GM19035 (cell line): ENCODE results near the gene ITPR1.

ENCODE experiments used
- ATAC-seq: cut with Tn5 transposase; IDR thresholded peaks from one replicate; pipeline ENCODE4 v1.9.1; 2021; ENCODE audit not compliant: unreplicated experiment

The ITPR1 gene

DNA sequence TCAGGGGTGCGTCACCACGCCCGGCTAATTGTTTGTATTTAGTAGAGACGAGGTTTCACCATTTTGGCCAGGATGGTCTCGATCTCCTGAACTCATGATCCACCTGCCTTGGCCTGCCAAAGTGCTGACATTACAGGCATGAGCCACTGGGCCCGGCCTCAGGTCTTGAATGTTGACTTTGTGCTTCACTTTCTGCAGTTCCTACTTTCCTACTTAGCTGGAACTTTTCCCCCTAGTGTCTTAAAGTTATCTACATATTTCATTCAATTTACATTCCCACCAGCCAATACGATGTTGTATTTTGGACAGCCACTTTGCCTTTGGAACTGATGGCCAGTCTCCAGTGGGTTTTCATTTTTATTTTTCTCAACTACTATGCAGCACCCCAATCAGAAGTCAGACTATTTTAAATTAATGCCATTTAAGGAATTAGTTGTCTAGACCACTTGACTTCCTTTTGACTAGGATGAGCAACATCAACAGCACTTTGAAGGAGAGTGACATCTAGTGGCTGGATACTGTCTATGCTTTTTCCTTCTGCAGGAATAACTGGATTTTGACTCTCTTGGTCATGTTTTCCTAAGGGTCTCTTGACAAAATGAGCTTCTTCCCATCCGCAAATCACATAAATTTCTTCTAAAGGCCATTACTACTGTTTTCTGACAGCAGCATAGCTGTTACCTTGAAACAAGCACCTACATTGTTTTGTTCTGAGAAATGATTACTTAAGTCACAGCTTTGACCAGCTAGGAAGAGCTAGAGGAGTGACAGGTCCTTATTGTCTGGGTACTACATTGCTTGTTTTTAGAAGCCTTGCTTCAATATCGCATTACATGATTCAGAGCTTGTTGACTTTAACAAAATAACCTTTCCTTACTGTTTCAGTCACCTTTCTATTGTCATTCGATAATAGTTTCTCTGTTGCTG is 140.2 kb downstream of the ITPR1 start:
- ATAC-seq: peak; percentile 62

DNA sequence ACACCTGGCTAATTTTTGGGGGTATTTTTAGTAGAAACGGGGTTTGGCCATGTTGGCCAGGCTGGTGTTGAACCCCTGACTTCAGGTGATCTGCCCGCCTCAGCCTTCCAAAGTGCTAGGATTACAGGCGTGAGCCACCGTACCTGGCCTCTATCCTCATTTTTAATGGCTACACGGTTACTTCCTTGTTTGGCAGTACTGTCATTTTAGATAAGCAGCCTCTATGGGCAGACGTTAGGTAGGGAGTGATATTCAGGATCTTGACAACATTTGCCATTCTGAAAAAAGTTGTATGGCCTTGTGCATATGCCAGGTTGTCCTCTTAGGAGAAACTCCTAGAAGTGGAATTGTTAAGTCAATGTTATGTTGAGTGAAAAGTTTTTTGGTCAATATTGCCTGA is 141.7 kb downstream of the ITPR1 start:
- ATAC-seq: no peak

DNA sequence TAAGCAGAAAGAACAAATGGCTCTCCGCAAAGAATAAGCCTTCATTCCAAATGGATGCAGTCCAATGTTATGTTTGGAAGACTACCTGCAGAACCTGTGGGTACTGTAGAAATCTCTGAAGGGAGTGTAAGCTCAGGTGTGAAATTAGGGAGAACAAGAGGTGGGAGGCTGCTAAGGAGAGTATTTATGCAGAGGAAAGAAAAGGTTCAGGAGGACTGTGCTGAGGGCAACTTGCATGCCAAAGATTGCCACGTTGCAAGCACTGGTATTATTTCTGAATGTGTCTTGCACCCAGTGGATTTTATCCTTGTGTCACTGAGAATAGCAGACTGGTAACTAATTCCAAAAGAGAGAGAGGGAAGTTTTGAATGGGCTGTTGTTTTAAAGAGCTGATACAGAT is 144.1 kb downstream of the ITPR1 start:
- no peak for ATAC-seq

DNA sequence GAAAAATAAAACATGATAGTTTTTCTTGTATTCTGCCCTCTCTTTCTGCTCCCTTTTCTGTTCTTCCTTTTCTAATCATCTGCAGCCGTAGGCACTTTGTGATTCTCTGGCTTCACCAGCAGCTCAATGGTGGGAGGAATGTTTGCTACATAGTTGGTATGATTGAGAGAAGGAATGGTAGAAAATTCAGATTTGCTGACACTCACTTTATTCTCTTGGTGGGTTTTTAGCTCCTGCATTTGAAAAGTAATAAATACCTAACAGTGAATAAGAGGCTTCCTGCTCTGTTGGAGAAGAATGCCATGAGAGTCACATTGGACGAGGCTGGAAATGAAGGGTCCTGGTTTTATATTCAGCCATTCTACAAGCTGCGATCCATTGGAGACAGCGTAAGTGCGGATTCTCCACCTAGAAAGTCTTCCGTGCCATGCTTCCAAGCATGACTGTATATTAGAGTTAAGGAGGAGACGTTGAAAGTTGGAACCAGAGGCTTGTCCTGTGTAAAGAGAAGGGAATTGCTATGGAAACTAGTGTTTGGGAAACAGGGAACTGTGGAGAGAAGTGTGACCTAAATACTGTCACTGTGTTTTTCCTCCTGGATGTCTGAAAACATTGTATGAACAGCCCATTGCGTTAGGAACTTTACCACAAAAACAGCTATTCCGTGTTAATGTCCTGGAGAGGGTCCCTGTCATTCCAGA is 148.9 kb downstream of the ITPR1 start:
- no peak for ATAC-seq

- ATAC-seq: no peak
Measured at GRCh38 chr3:4642611-4643010, 149.5 kb downstream of the ITPR1 start.

DNA sequence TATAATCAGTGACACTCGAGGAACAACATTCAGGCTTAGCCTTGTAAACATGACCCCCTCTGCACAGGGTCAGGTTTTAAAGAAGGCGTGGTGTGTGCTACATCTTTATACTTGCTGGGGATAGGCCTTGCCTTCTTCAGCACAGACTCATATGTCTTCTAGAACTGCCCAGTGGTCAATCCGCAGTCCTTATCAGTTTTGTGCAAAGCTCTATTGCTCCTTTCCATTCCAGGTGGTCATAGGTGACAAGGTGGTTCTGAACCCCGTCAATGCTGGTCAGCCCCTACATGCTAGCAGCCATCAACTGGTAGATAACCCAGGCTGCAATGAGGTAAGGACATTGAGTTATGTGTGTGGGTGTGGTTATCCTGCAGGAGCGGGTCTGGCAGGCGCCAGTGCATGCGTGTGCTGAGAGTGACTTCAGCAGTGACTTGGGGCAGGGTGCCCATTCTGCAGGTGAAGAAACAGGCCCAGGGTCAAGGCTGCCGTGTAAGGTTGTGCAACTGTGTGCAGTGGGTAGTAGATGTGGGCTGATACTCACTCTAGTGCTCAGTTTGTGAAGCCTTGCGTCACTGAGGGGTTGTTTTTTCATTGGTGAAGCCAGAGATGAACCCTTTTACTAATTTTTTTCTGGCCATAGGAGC is 150.9 kb downstream of the ITPR1 start:
- ATAC-seq: no peak

- no peak for ATAC-seq
Measured at GRCh38 chr3:4644951-4645350, 151.8 kb downstream of the ITPR1 start.

DNA sequence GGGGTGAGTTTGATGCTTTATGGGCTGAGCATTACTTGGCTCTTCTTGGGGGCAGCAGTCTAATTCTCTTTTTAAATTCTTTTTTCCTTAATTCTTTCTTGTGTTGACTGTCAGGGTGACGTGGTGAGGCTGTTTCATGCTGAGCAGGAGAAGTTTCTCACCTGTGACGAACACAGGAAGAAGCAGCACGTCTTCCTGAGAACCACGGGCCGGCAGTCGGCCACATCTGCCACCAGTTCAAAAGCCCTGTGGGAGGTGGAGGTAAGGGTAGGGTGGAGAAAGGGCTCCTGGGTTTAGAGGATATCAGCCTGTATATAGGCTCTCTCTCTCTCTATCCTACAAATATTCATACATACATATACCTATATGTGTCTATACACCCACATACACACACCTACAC is 152.3 kb downstream of the ITPR1 start:
- no peak for ATAC-seq

DNA sequence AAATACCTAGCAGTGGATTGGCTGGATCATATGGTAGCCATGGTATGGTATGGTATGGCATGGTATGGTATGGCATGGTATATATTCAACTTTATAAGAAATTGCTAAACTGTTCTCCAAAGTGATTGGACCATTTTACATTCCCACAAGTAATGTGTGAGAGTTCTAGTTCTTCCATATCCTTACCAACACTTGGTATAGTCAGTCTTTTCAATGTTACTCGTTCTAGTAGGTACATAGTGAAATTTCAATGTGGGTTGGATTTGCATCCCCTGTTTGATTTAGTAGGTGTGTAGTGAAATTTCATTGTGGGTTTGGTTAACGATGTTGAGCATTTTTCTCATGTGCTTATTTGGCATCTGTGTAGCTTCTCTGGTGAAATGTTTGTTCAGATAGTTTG is 154.3 kb downstream of the ITPR1 start:
- ATAC-seq: no peak

GRCh38 chr3:4655145-4656045 is 162.2 kb downstream of the ITPR1 start:
- no peak for ATAC-seq

DNA sequence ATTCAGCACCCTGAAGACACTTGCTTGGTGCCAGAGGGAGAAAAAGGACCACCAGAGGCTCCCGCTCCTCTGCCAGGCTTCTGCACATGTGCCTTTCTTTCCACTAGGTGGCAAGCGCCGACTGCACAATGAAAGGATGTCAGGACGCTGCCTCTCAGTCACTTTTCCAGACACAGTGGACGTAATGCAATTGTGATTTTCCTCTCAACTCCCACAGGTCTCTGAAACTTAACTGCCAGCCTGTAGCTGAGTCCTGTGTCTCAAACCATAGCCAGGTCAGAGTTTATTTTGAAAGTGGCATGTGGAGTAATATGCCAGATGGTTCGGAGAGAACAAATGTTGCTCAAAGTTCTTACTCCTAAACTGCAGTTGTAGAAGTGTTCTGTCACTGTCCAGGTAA is 162.9 kb downstream of the ITPR1 start:
- no peak for ATAC-seq

GRCh38 chr3:4656626-4657328 is 163.6 kb downstream of the ITPR1 start:
- no peak for ATAC-seq

DNA sequence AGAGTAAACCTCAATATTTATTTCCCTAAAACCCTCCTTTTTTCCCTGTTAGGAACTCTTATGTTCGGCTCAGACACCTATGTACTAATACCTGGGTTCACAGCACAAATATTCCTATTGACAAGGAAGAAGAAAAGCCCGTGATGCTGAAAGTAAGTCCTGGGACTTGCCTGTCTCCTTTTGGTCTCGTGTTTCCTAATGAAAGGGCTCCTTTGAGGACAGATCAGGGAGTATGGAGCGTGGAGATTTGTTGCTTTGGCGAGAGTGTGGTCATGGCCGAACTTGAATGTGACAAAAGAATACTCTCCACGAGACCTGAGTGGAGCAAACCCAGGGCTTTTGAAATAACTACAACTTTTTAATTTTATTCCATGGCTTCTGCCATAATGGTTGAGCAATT is 167.8 kb downstream of the ITPR1 start:
- ATAC-seq: no peak

DNA sequence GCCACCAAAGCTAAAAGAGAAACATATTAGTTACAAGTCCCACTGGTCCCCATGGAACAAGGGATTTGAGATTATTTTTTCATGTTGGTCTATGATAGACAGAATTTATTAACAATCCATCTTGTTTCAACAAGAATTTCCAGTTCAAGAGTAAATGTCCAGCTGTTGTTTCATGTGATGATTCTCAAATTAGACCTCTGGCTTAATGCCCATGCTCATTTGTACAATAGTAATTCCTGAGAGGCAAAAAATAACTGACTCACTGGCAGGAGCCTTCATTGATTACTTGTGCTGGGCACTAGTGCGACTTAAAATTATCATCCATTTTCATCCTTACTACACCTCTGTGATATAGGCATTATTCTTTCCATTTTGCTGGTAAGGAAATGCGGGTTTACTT is 171.3 kb downstream of the ITPR1 start:
- ATAC-seq: no peak

GRCh38 chr3:4665197-4665596 is 172.0 kb downstream of the ITPR1 start:
- no peak for ATAC-seq

GRCh38 chr3:4666071-4666470 is 172.9 kb downstream of the ITPR1 start:
- ATAC-seq: no peak

DNA sequence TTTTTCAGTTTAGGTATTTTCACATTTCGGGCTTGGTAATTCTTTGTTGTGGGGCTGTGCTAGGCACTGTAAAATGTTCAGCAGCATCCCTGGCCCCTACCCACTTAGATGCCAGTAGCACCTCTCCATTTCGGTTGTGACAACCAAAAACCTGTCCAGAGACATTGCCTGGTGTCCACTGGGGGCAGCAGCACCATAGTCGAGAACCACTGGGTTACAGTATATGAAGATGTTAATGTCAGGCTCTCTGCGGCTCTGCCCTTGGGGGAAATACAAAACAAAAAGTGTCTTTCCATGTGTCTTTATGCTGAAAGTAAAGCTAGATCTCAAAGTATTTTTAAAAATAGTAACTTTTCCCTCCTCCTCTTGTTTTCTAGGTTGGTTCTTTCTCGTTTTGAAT is 177.2 kb downstream of the ITPR1 start:
- ATAC-seq: no peak

GRCh38 chr3:4672725-4673275 is 179.7 kb downstream of the ITPR1 start:
- ATAC-seq: no peak

GRCh38 chr3:4674216-4674615 is 181.1 kb downstream of the ITPR1 start:
- ATAC-seq: no peak

DNA sequence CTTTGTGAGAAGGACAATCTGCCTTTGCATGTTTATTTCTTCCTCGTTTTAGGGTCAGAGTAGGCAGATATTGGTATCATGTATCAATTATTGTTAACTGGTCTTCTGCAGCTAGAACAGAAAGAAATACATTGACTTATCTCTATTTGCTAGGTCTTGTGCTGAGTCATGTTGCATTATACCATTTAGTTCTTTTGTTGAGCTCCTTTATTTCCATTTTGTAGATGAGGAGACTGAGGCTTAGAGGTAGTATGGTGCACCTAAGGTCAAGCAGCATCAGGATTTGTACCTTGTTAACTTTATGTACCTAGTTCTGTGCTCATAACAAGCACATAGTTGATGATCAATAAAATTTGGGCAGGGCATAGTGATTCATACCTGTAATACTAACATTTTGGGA is 182.6 kb downstream of the ITPR1 start:
- ATAC-seq: no peak
